Measurements from ENCODE around the gene LGALSL.

The LGALSL gene

GRCh38 chr2:64474121-64474571, 20.2 kb downstream of the LGALSL start:
- Histone ChIP-seq H3K9ac (ENCODE audit: low read depth, low read length, poor library complexity, severe bottlenecking) (no peak overlapping the region), H3F3A (ENCODE audit: low read depth) (no peaks in the 10 kb centered on the region), H2AFZ (ENCODE audit: low read length) (no peak overlapping the region), H4K20me1 (ENCODE audit: insufficient read depth, low read length, poor library complexity, severe bottlenecking) (no peaks in the 10 kb centered on the region), H3K36me3 (ENCODE audit: insufficient read depth, low read length) (no peaks in the 10 kb centered on the region), H3K4me1 (ENCODE audit: insufficient read depth, low read length, poor library complexity, severe bottlenecking) (no peaks in the 10 kb centered on the region), H3K79me2 (ENCODE audit: insufficient read depth, low read length) (no peaks in the 10 kb centered on the region), H3K9me2 (replicated peaks; ENCODE audit: low read depth, low read length) (no peaks in the 10 kb centered on the region), H3K4me2 (ENCODE audit: low read depth, low read length, poor library complexity, severe bottlenecking) (no peak overlapping the region), H3K4me3 (ENCODE audit: low read length, poor library complexity, severe bottlenecking) (no peak overlapping the region), H3K9me3 (ENCODE audit: insufficient read depth, low read depth, low read length) (no peaks in the 10 kb centered on the region), H3K27me3 (ENCODE audit: insufficient read depth, low read length, poor library complexity, severe bottlenecking) (peaks cover 11% of the 10 kb centered on the region)
- no peak for TF ChIP-seq EZH2phosphoT487 (IDR thresholded peaks at IDR 0.05; ENCODE audit: borderline replicate concordance)
- no peak for TF ChIP-seq CTCF (conservative IDR thresholded peaks at IDR 0.05; ENCODE audit: low read length)

GRCh38 chr2:64474636-64475035, 20.7 kb downstream of the LGALSL start:
- Histone ChIP-seq H3K9me3 (ENCODE audit: insufficient read depth, low read depth, low read length) (no peaks in the 10 kb centered on the region), H3K4me3 (ENCODE audit: low read length, poor library complexity, severe bottlenecking) (no peak overlapping the region), H3F3A (ENCODE audit: low read depth) (no peaks in the 10 kb centered on the region), H3K4me1 (ENCODE audit: insufficient read depth, low read length, poor library complexity, severe bottlenecking) (no peaks in the 10 kb centered on the region), H3K36me3 (ENCODE audit: insufficient read depth, low read length) (no peaks in the 10 kb centered on the region), H3K9ac (ENCODE audit: low read depth, low read length, poor library complexity, severe bottlenecking) (no peak overlapping the region), H3K4me2 (ENCODE audit: low read depth, low read length, poor library complexity, severe bottlenecking) (no peak overlapping the region), H3K79me2 (ENCODE audit: insufficient read depth, low read length) (no peaks in the 10 kb centered on the region), H2AFZ (ENCODE audit: low read length) (no peak overlapping the region), H4K20me1 (ENCODE audit: insufficient read depth, low read length, poor library complexity, severe bottlenecking) (no peaks in the 10 kb centered on the region), H3K9me2 (replicated peaks; ENCODE audit: low read depth, low read length) (no peaks in the 10 kb centered on the region), H3K27me3 (ENCODE audit: insufficient read depth, low read length, poor library complexity, severe bottlenecking) (peaks cover 14% of the 10 kb centered on the region)
- TF ChIP-seq CTCF (conservative IDR thresholded peaks at IDR 0.05; ENCODE audit: low read length) (no peak), EZH2phosphoT487 (IDR thresholded peaks at IDR 0.05; ENCODE audit: borderline replicate concordance) (no peak)

DNA sequence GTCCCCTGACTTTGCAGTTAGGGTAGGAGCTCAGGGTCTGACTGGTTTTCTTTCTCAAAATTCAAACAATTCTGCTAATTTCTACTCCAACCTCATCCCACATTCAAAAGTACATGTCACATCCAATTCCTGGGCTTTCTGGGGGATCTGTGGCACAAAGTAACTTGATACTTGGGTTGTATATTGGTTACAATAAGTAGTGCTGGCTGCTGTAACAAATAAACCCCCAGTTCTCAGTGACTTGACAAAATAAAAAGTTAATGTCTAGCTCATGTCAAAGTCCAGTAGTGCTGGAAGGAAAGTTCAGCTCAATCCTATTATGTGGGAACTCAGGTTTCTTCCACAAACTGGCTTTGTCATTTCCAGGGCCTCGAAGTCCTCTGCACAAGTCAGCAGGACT, 23.1 kb downstream of the LGALSL start:
- Histone ChIP-seq H3K4me1 (ENCODE audit: insufficient read depth, low read length, poor library complexity, severe bottlenecking) (no peaks in the 10 kb centered on the region), H3K36me3 (ENCODE audit: insufficient read depth, low read length) (no peaks in the 10 kb centered on the region), H3K9me2 (replicated peaks; ENCODE audit: low read depth, low read length) (no peaks in the 10 kb centered on the region), H2AFZ (ENCODE audit: low read length) (no peak overlapping the region), H3F3A (ENCODE audit: low read depth) (no peaks in the 10 kb centered on the region), H4K20me1 (ENCODE audit: insufficient read depth, low read length, poor library complexity, severe bottlenecking) (no peaks in the 10 kb centered on the region), H3K27me3 (ENCODE audit: insufficient read depth, low read length, poor library complexity, severe bottlenecking) (peaks cover 11% of the 10 kb centered on the region), H3K9ac (ENCODE audit: low read depth, low read length, poor library complexity, severe bottlenecking) (no peak overlapping the region), H3K79me2 (ENCODE audit: insufficient read depth, low read length) (no peaks in the 10 kb centered on the region), H3K4me3 (ENCODE audit: low read length, poor library complexity, severe bottlenecking) (no peak overlapping the region), H3K4me2 (ENCODE audit: low read depth, low read length, poor library complexity, severe bottlenecking) (no peak overlapping the region), H3K9me3 (ENCODE audit: insufficient read depth, low read depth, low read length) (no peaks in the 10 kb centered on the region)
- TF ChIP-seq EZH2phosphoT487 (IDR thresholded peaks at IDR 0.05; ENCODE audit: borderline replicate concordance) (no peak), CTCF (conservative IDR thresholded peaks at IDR 0.05; ENCODE audit: low read length) (no peak)

Measured in Loucy (cell line).